ENCODE data around the gene PRSS50. TPM values are rescaled to one million over a fixed set of nuclear protein-coding genes. Genes with fewer than 3 reads are reported as not detected.

Gene PRSS50
- total RNA-seq, 1 experiment from 2014 or later = not detected

DNA sequence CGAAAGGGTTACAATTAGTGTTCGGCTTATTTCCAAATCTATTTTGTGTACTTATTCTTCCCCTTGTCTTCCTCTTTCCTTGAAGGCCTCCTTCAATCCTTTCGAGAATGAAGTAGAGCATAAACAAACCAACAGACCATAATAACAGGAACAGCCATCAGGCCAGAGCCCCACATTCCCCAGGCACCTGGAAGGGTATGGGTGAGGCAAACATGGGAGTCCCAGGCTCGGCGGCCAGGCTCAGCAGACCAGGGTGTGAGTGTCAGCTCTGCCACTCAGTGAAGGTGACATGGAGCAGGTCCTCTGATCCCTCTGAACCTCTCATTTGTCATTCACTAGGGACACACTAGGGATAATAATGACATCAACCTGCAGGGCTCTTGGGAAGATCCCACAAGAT is 38.0 kb downstream of the PRSS50 start:
- no peaks in the 10 kb centered on the region for H3K9me3 ChIP-seq (ENCODE audit: control insufficient read depth in 1 of 2, insufficient read depth in 1 of 2, low read depth in 1 of 2, low read length in 2 of 2)
- no peaks in the 10 kb centered on the region for H3K36me3 ChIP-seq (ENCODE audit: control insufficient read depth in 1 of 2, insufficient read depth in 2 of 2, low read length in 2 of 2)
- H3K27me3 ChIP-seq (ENCODE audit: insufficient read depth, low read length) = no peaks in the 10 kb centered on the region
- H3K27ac ChIP-seq (ENCODE audit: low read depth, low read length) = no peak overlapping the region
- RAD21 ChIA-PET (ENCODE audit: low non-redundant PET in 1 of 2, low total read pairs in 2 of 2, uncharacterized antibody in 2 of 2, unreplicated experiment in 2 of 2) = no interaction called here
- DNase-seq (ENCODE audit: low read depth, low spot score) = no peak
- POLR2A ChIA-PET = no interaction called here
- H2AFZ ChIP-seq (ENCODE audit: low read depth, low read length, poor library complexity, severe bottlenecking) = no peak overlapping the region
- H3K4me2 ChIP-seq (ENCODE audit: low read length) = no peak overlapping the region
- intact Hi-C loops (cut with micrococcal nuclease) = no loop called here
- no peak for ATAC-seq
- no peak overlapping the region for H3K4me3 ChIP-seq (replicated peaks in 1 of 2; ENCODE audit: low read depth in 1 of 2, low read length in 2 of 2)
- TF ChIP-seq POLR2A (IDR thresholded peaks at IDR 0.05; ENCODE audit: borderline replicate concordance, extremely low read depth, insufficient read depth, insufficient read length) = no peak
- no peak for TF ChIP-seq FOSL1 (IDR thresholded peaks at IDR 0.05; ENCODE audit: low read depth)
- TF ChIP-seq, protein P1, sequence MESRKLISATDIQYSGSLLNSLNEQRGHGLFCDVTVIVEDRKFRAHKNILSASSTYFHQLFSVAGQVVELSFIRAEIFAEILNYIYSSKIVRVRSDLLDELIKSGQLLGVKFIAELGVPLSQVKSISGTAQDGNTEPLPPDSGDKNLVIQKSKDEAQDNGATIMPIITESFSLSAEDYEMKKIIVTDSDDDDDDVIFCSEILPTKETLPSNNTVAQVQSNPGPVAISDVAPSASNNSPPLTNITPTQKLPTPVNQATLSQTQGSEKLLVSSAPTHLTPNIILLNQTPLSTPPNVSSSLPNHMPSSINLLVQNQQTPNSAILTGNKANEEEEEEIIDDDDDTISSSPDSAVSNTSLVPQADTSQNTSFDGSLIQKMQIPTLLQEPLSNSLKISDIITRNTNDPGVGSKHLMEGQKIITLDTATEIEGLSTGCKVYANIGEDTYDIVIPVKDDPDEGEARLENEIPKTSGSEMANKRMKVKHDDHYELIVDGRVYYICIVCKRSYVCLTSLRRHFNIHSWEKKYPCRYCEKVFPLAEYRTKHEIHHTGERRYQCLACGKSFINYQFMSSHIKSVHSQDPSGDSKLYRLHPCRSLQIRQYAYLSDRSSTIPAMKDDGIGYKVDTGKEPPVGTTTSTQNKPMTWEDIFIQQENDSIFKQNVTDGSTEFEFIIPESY (IDR thresholded peaks at IDR 0.05; ENCODE audit: extremely low read depth, insufficient replicate concordance, low read length) = no peak
- no peak for TF ChIP-seq CTCF (IDR thresholded peaks at IDR 0.05 in 2 of 3, conservative IDR thresholded peaks at IDR 0.05 in 1 of 3; ENCODE audit: borderline replicate concordance in 1 of 3, insufficient read depth in 1 of 3, low read depth in 2 of 3, low read length in 2 of 3)
- no peak for TF ChIP-seq ZFX (IDR thresholded peaks at IDR 0.05)
- no peak for TF ChIP-seq ZNF274 (IDR thresholded peaks at IDR 0.05; ENCODE audit: low read depth, low read length)
- no peak for TF ChIP-seq SRF (IDR thresholded peaks at IDR 0.05; ENCODE audit: low read depth)
- TF ChIP-seq, protein P2, sequence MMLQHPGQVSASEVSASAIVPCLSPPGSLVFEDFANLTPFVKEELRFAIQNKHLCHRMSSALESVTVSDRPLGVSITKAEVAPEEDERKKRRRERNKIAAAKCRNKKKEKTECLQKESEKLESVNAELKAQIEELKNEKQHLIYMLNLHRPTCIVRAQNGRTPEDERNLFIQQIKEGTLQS (IDR thresholded peaks at IDR 0.05) = no peak
- TF ChIP-seq CEBPB (IDR thresholded peaks at IDR 0.05; ENCODE audit: low read depth) = no peak
- TF ChIP-seq ELF1 (IDR thresholded peaks at IDR 0.05; ENCODE audit: borderline replicate concordance, low read depth) = no peak
- TF ChIP-seq YY1 (IDR thresholded peaks at IDR 0.05; ENCODE audit: extremely low read depth, insufficient replicate concordance, low read depth, low read length) = no peak
- no peak for TF ChIP-seq EZH2 (IDR thresholded peaks at IDR 0.05)
- H4K20me1 ChIP-seq (ENCODE audit: insufficient read depth) = no peaks in the 10 kb centered on the region
- CTCF ChIA-PET = no interaction called here
- H3K9ac ChIP-seq (ENCODE audit: low read length) = no peak overlapping the region
- BruUV-seq (replicated peaks) = no TSS peak
- H3K4me1 ChIP-seq (ENCODE audit: control insufficient read depth in 1 of 2, insufficient read depth in 2 of 2, low read length in 2 of 2) = no peaks in the 10 kb centered on the region
- no peaks in the 10 kb centered on the region for H3K79me2 ChIP-seq (ENCODE audit: insufficient read depth, low read length)
- no peaks in the 10 kb centered on the region for H3K9me2 ChIP-seq (ENCODE audit: insufficient read depth)
